Mesothelial cell of epicardium (in vitro differentiated cells): Measurements from ENCODE around the gene ENDOG. TPM values are rescaled to one million over a fixed set of nuclear protein-coding genes. Genes with fewer than 3 reads are reported as not detected.

ENCODE experiments used
- DNase-seq, 2 experiments: peaks; one replicate each; pipeline ENCODE4 v3.0.0; 2021; ENCODE audit warnings: low spot score in 2 of 2; ENCODE audit not compliant: unreplicated experiment in 2 of 2
- H3K27ac Mint-ChIP-seq: 2 replicates; pipeline ENCODE4 v1.8.0; 2021; ENCODE audit warnings: mixed read lengths
- H3K27me3 Mint-ChIP-seq: 2 replicates; pipeline ENCODE4 v1.8.0; 2021; ENCODE audit warnings: low read depth, mixed read lengths
- H3K36me3 Mint-ChIP-seq: 2 replicates; pipeline ENCODE4 v1.8.0; 2021; ENCODE audit warnings: mixed read lengths
- H3K4me1 Mint-ChIP-seq: 2 replicates; pipeline ENCODE4 v1.8.0; 2021; ENCODE audit warnings: mixed read lengths
- H3K4me3 Mint-ChIP-seq: 2 replicates; pipeline ENCODE4 v1.8.0; 2021; ENCODE audit warnings: mild to moderate bottlenecking, moderate library complexity, mixed read lengths
- H3K9me3 Mint-ChIP-seq: 2 replicates; pipeline ENCODE4 v1.8.0; 2021; ENCODE audit warnings: mixed read lengths
- total RNA-seq: library from RNA; stranded (reverse); gene quantifications from 3 replicates; pipeline ENCODE4 v1.2.1, GENCODE V29; 2021
- TF ChIP-seq, protein P1 (sequence below): fragments of 200-600 bp; sonication (generic); IDR thresholded peaks from one replicate; pipeline ENCODE4 v1.5.0; 2021; ENCODE audit warnings: antibody characterized with exemption; ENCODE audit not compliant: unreplicated experiment

The ENDOG gene
- 9.8 to 10.4 TPM (median 10.1 TPM) in 3 replicates for total RNA-seq

DNA sequence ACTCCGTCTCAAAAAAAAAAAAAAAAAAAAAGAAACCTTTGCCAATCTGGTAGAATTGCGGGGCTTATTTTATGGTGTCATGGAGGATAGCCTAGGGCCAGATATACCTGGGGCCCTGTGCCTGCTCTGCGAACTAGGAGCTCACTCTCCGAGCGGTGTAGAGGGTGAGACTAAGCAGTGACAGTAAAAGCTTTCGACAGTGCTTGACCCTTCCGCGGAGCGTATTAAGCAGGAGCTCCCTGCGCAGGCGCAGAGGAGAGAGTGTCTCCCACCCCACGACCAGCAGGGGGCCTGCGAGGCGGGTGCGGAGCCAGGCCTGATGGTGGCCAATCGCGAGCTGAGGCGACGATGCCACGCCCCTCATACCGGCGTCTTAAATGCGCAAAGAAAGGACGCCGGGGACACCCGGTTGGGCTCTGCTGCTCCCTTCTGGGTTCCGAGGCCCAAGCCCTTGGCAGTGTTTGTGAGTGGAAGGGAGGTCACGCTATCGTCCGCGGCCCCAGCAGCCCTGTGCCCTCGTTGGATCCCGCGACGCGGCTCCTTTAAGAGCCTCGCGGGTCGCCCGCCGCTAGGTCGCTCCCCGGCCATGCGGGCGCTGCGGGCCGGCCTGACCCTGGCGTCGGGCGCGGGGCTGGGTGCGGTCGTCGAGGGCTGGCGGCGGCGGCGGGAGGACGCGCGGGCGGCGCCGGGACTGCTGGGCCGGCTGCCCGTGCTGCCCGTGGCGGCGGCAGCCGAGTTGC, at the start of gene ENDOG:
Gene ENDOG, plus strand, starts transcription at position 402 of the 740 bp plus-strand sequence. Its CDS starts 185 bp downstream, at position 587.
- TF ChIP-seq, protein P1, sequence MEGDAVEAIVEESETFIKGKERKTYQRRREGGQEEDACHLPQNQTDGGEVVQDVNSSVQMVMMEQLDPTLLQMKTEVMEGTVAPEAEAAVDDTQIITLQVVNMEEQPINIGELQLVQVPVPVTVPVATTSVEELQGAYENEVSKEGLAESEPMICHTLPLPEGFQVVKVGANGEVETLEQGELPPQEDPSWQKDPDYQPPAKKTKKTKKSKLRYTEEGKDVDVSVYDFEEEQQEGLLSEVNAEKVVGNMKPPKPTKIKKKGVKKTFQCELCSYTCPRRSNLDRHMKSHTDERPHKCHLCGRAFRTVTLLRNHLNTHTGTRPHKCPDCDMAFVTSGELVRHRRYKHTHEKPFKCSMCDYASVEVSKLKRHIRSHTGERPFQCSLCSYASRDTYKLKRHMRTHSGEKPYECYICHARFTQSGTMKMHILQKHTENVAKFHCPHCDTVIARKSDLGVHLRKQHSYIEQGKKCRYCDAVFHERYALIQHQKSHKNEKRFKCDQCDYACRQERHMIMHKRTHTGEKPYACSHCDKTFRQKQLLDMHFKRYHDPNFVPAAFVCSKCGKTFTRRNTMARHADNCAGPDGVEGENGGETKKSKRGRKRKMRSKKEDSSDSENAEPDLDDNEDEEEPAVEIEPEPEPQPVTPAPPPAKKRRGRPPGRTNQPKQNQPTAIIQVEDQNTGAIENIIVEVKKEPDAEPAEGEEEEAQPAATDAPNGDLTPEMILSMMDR: peak; percentile 95
- H3K4me1 Mint-ChIP-seq: peaks cover 3% of the 10 kb centered on the region
- H3K9me3 Mint-ChIP-seq: no peaks in the 10 kb centered on the region
- H3K36me3 Mint-ChIP-seq: peaks cover 10% of the 10 kb centered on the region
- peak; percentile 95 to 99 for DNase-seq
- H3K4me3 Mint-ChIP-seq: peak within 1 kb of the TSS; percentile 73
- H3K27ac Mint-ChIP-seq: peak within 1 kb of the TSS; percentile 81
- H3K27me3 Mint-ChIP-seq: no peaks in the 10 kb centered on the region

DNA sequence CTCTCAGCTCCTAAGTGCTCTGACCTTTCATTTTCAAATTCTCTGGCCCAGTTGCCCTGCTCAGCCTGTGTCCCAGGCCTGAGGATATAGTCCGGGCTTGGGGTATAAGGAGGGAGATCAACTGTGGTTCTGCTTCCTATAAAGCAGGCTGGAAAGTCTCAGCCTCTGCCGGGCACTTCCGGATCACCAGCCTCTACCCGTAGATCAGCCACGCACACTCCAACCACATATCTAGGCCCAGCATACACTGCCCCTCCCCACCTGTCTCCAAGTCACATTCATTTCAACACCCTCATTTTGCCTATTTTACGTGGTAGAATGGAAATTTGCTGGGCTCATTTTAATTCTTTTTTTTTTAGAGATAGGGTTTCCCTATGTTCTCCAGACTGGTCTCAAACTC, 49.7 kb upstream of the ENDOG start:
- Mint-ChIP-seq H3K27ac (no peak overlapping the region), H3K27me3 (no peaks in the 10 kb centered on the region), H3K4me1 (peaks cover 17% of the 10 kb centered on the region), H3K4me3 (no peak overlapping the region), H3K36me3 (peaks cover 4% of the 10 kb centered on the region), H3K9me3 (no peaks in the 10 kb centered on the region)
- TF ChIP-seq, protein P1: no peak
- DNase-seq: no peak

GRCh38 chr9:128770286-128771030, 47.8 kb upstream of the ENDOG start:
- no peaks in the 10 kb centered on the region for H3K27me3 Mint-ChIP-seq
- TF ChIP-seq, protein P1: no peak
- H3K9me3 Mint-ChIP-seq: no peaks in the 10 kb centered on the region
- peak overlapping the region; percentile 93 for H3K4me3 Mint-ChIP-seq
- peak overlapping the region; percentile 97 for H3K27ac Mint-ChIP-seq
- peaks cover 17% of the 10 kb centered on the region for H3K4me1 Mint-ChIP-seq
- no peak for DNase-seq
- peaks cover 4% of the 10 kb centered on the region for H3K36me3 Mint-ChIP-seq

DNA sequence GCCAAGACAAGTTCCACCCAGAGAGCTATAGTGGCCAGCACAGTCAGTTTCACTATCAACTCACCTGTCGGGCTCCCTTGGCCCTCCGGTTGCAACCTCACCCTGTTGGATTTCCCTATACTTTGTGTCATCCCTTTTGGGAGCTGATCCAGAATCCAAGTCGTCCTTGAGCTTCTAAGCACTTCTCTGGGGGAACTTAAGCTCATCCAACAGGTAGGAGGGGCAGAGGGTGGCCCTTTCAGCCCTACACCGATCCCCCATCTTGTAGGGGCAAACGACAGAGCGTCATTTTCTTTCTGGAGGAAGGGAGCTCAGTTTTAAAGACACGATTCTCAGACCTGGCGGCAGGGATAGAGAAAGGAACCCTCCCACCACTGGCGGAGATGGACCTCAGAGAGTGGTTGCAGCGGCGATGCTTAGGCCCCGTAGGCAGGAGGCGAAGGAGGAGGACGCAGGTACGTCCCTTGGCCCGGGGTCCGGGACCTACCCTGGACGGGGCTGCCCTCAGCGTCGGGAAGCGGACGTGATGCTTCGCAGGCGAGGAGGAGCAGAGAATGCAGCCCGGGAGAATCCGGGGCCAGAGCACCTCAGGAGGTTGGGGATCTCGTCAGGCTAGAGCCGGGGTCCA, 47.1 kb upstream of the ENDOG start:
- TF ChIP-seq, protein P1: no peak
- Mint-ChIP-seq H3K4me1 (peaks cover 17% of the 10 kb centered on the region), H3K27ac (peak overlapping the region; percentile 97), H3K9me3 (no peaks in the 10 kb centered on the region), H3K36me3 (peaks cover 4% of the 10 kb centered on the region), H3K27me3 (no peaks in the 10 kb centered on the region), H3K4me3 (peak overlapping the region; percentile 93)
- no peak for DNase-seq

GRCh38 chr9:128771745-128772519, 46.4 kb upstream of the ENDOG start, which contains the start of gene ZER1:
Gene ZER1, minus strand, starts transcription at chr9:128771927. Its CDS starts 16,362 bp downstream, at chr9:128755565.
- no peaks in the 10 kb centered on the region for H3K27me3 Mint-ChIP-seq
- DNase-seq: peak; percentile 87 to 95
- peaks cover 4% of the 10 kb centered on the region for H3K36me3 Mint-ChIP-seq
- peak within 1 kb of the TSS; percentile 93 for H3K4me3 Mint-ChIP-seq
- no peaks in the 10 kb centered on the region for H3K9me3 Mint-ChIP-seq
- TF ChIP-seq, protein P1: no peak
- H3K27ac Mint-ChIP-seq: peak within 1 kb of the TSS; percentile 99
- peaks cover 17% of the 10 kb centered on the region for H3K4me1 Mint-ChIP-seq
